Peyer's patch (tissue), 4 donors: ENCODE data around the gene GAMT. TPM values are rescaled to one million over a fixed set of nuclear protein-coding genes. Genes with fewer than 3 reads are reported as not detected.

Experiments
- DNase-seq, 3 donors: peaks; one replicate each; pipeline ENCODE4 v3.0.0-alpha.2; 2017 to 2019
- H3K27ac ChIP-seq, 4 donors: fragments of 200-600 bp; sonication (generic); one replicate each; pipeline ENCODE4 v1.5.1; 2016 to 2019
- H3K27me3 ChIP-seq, 2 donors: fragments of 200-600 bp; sonication (generic); one replicate each; pipeline ENCODE4 v1.5.1; 2019
- H3K36me3 ChIP-seq, 3 donors: fragments of 200-600 bp; sonication (generic); one replicate each; pipeline ENCODE4 v1.5.1; 2016 to 2019
- H3K4me1 ChIP-seq, 4 donors: fragments of 200-600 bp; sonication (generic); one replicate each; pipeline ENCODE4 v1.5.1; 2016 to 2019
- H3K4me3 ChIP-seq, 4 donors: fragments of 200-600 bp; sonication (generic); 1 replicate in 3 of 4; 2 replicates in 1 of 4; pipeline ENCODE4 v1.5.1; 2016 to 2019; ENCODE audit warnings: mild to moderate bottlenecking in 1 of 4
- H3K9me3 ChIP-seq, 4 donors: fragments of 200-600 bp; sonication (generic); one replicate each; pipeline ENCODE4 v1.5.1; 2016 to 2019; ENCODE audit warnings: mild to moderate bottlenecking in 1 of 4
- POLR2A ChIP-seq, 2 donors: fragments of 450-650 bp; IDR thresholded peaks; one replicate each; pipeline ENCODE4 v1.5.1; 2017; ENCODE audit warnings: antibody characterized with exemption in 2 of 2, mild to moderate bottlenecking in 2 of 2, moderate library complexity in 2 of 2
- total RNA-seq, 4 donors: library from RNA; depleted of rRNA; stranded (reverse); fragments of >200 nt; gene quantifications; one replicate each; pipeline ENCODE4 v1.1.0, GENCODE V29; 2016
- TF ChIP-seq, protein P1 (sequence below), 6 experiments: fragments of 450-650 bp in 4 of 6; fragments of 200-600 bp in 2 of 6; sonication (generic) in 1 of 6; IDR thresholded peaks; one replicate each; pipeline ENCODE4 v1.5.1; 2017 to 2019; ENCODE audit warnings: antibody characterized with exemption in 6 of 6, mild to moderate bottlenecking in 3 of 6, moderate library complexity in 1 of 6

The GAMT gene
- total RNA-seq, 4 donors from 2014 or later: 2.5 to 3.1 TPM; not detected in 2

DNA sequence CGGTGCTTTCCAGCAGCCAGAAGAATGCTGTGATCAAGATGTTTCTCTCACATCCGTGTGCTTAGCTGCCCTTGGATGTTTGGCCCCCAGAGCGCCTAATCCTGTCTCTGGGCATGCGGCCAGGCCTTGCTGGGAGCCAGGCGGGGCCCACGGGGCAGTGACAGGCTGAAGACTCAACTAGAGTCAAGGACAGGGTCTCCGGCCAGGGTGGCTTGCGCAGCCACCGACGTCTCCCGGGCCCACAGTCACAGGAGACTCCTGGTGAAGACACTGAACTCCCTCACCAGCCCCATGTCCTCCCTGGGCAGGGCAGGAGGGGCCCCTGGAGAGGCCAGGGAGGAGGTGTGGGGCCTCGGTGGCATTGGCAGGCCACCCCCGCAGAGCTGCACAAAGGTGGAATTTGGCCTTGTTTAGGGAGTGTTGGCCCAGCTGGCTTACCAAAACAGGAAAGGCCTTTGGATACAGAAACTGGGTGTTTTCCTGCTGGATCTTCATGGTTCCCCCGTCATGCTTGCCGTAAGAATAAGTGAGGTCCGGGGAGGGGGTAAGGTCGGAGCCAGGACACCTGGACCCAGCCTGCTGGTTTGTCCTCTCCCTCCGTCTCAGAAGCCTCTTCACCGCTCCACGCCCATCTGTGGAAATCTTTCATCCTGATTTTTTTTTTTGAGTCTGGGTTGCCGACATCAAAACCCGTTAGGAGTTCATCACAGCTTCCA lies 27.6 kb downstream of the GAMT start:
- H3K27me3 ChIP-seq: no peaks in the 10 kb centered on the region
- no peak for DNase-seq
- no peaks in the 10 kb centered on the region for H3K9me3 ChIP-seq
- TF ChIP-seq, protein P1, sequence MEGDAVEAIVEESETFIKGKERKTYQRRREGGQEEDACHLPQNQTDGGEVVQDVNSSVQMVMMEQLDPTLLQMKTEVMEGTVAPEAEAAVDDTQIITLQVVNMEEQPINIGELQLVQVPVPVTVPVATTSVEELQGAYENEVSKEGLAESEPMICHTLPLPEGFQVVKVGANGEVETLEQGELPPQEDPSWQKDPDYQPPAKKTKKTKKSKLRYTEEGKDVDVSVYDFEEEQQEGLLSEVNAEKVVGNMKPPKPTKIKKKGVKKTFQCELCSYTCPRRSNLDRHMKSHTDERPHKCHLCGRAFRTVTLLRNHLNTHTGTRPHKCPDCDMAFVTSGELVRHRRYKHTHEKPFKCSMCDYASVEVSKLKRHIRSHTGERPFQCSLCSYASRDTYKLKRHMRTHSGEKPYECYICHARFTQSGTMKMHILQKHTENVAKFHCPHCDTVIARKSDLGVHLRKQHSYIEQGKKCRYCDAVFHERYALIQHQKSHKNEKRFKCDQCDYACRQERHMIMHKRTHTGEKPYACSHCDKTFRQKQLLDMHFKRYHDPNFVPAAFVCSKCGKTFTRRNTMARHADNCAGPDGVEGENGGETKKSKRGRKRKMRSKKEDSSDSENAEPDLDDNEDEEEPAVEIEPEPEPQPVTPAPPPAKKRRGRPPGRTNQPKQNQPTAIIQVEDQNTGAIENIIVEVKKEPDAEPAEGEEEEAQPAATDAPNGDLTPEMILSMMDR (IDR thresholded peaks at IDR 0.05): no peak
- no peak for TF ChIP-seq POLR2A (IDR thresholded peaks at IDR 0.05)
- peaks cover 0 to 13% (median 0%) of the 10 kb centered on the region in 4 donors for H3K4me1 ChIP-seq
- peaks cover 0 to 69% (median 0%) of the 10 kb centered on the region in 3 donors for H3K36me3 ChIP-seq
- H3K27ac ChIP-seq: peak overlapping the region in 2 of 4 donors; percentile 65 to 66
- no peak overlapping the region for H3K4me3 ChIP-seq

DNA sequence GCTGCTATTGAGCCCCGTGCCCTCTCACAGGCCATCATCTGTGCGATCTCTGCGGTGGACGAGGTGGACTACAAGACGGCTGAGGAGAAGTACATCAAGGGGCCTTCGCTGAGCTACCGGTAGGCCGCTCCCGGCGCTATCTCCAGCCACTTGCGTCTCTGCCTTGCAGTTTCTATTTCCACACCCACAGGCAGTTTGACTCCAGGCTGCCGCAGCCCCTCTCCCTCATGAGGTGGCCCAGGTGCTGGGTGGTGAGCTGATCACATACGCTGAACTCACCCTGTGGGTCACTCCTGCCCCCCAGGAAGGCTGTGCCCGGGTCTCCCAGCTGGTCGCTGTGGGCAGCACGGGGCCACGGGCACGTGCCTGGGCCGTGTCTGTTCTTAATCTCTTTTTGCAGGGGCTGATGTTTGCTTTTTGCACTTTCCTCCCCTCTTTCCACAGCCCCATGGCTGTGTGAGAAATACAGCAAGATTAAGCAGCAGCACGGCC lies 28.3 kb downstream of the GAMT start:
- H3K9me3 ChIP-seq: no peaks in the 10 kb centered on the region
- peaks cover 0 to 75% (median 0%) of the 10 kb centered on the region in 3 donors for H3K36me3 ChIP-seq
- no peak for TF ChIP-seq POLR2A (IDR thresholded peaks at IDR 0.05)
- TF ChIP-seq, protein P1 (IDR thresholded peaks at IDR 0.05): no peak
- no peaks in the 10 kb centered on the region for H3K27me3 ChIP-seq
- peak overlapping the region in 2 of 4 donors; percentile 65 to 66 for H3K27ac ChIP-seq
- H3K4me3 ChIP-seq: no peak overlapping the region
- DNase-seq: peak in 1 of 3 donors; percentile 43
- H3K4me1 ChIP-seq: peaks cover 0 to 13% (median 0%) of the 10 kb centered on the region in 4 donors

DNA sequence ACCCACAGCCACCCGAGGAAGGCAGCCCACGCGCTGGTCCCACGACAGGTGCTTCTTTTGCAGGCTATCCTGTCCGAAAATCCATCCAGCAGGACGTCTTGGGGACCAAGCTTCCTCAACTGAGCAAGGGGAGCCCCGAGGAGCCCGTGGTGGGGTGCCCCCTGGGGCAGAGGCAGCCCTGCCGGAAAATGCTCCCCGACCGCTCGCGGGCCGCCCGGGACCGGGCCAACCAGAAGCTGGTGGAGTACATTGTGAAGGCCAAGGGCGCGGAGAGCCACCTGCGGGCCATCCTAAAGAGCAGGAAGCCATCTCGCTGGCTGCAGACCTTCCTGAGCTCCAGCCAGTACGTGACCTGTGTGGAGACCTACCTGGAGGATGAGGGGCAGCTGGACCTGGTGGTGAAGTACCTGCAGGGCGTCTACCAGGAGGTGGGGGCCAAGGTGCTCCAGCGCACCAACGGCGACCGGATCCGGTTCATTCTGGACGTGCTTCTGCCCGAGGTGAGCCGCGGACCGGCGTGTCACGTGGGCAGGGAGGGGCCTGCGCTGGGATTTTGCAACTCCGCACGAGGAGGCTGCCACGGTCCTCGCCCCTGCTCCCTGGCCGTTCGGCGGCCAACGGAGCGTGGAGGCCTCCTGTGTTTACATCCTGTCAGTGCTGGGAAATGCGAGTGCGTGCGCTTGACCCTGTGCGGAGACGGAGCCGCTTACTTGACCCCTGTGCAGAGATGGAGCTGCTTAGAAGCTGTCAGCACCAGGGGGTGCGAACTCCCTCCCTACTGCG lies 30.6 kb downstream of the GAMT start:
- Histone ChIP-seq H3K27me3 (no peaks in the 10 kb centered on the region), H3K36me3 (peaks cover 0 to 87% (median 0%) of the 10 kb centered on the region in 3 donors), H3K9me3 (no peaks in the 10 kb centered on the region), H3K4me3 (no peak overlapping the region), H3K4me1 (peaks cover 0 to 13% (median 0%) of the 10 kb centered on the region in 4 donors), H3K27ac (peak overlapping the region in 1 of 4 donors; percentile 3)
- TF ChIP-seq, protein P1 (IDR thresholded peaks at IDR 0.05): no peak
- no peak for TF ChIP-seq POLR2A (IDR thresholded peaks at IDR 0.05)
- DNase-seq: peak in 1 of 3 donors; percentile 46

DNA sequence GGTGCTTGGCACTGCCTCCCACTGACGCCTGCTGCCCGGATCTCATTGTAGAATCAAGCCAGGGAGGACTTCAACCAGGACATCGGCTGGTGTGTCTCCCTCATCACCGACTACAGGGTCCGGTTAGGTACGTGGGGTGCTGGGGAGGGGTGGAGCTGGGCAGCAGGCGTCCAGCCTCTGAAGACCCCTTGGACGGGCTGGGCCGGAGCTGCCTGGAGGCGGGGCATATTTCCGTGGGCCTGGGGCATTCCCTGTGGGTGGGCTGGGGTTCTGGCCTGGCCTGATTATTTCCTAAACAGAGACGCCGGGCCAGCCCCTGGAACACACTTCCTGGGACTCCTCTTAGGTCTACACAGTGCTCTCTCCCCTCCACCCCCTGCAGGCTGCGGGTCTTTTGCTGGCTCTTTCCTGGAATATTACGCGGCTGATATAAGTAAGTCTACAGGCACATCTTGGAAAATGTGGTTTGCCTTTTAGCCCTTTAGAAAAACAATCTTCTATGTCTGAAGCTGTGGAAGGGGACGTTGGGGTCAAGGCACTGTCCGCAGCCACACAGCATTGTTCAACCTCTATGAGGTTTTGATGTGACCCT lies 32.0 kb downstream of the GAMT start:
- TF ChIP-seq POLR2A (IDR thresholded peaks at IDR 0.05): no peak
- TF ChIP-seq, protein P1 (IDR thresholded peaks at IDR 0.05): no peak
- Histone ChIP-seq H3K4me1 (peaks cover 0 to 13% (median 0%) of the 10 kb centered on the region in 4 donors), H3K36me3 (peaks cover 0 to 90% (median 0%) of the 10 kb centered on the region in 3 donors), H3K9me3 (no peaks in the 10 kb centered on the region), H3K27ac (no peak overlapping the region), H3K27me3 (no peaks in the 10 kb centered on the region), H3K4me3 (no peak overlapping the region)
- no peak for DNase-seq
